Neural progenitor cell (in vitro differentiated cells): ENCODE data around the gene IFI35. TPM values are rescaled to one million over a fixed set of nuclear protein-coding genes. Genes with fewer than 3 reads are reported as not detected.

Experiments
- DNase-seq: peaks from one replicate; pipeline ENCODE4 v3.0.0-alpha.2; 2016; ENCODE audit warnings: low spot score
- H2AFZ ChIP-seq: fragments of 200-600 bp; sonication (generic); replicated peaks from 2 replicates; pipeline ENCODE4 v1.6.1; 2016; ENCODE audit warnings: antibody characterized with exemption
- H3F3A ChIP-seq: fragments of 200-600 bp; sonication (generic); 2 replicates; pipeline ENCODE4 v1.6.1; 2016; ENCODE audit warnings: antibody characterized with exemption, low read depth
- H3K27ac ChIP-seq: fragments of 200-600 bp; sonication (generic); 2 replicates; pipeline ENCODE4 v1.5.1; 2016; ENCODE audit warnings: mild to moderate bottlenecking
- H3K27me3 ChIP-seq: fragments of 200-600 bp; sonication (generic); 2 replicates; pipeline ENCODE4 v1.6.1; 2016; ENCODE audit warnings: mild to moderate bottlenecking, moderate library complexity
- H3K36me3 ChIP-seq: fragments of 200-600 bp; sonication (generic); 2 replicates; pipeline ENCODE4 v1.5.1; 2016
- H3K4me1 ChIP-seq: fragments of 200-600 bp; sonication (generic); 2 replicates; pipeline ENCODE4 v1.6.1; 2016; ENCODE audit warnings: mixed run types
- H3K4me2 ChIP-seq: fragments of 200-600 bp; sonication (generic); 2 replicates; pipeline ENCODE4 v1.6.1; 2016
- H3K4me3 ChIP-seq: fragments of 200-600 bp; sonication (generic); 2 replicates; pipeline ENCODE4 v1.5.1; 2016
- H3K79me2 ChIP-seq: fragments of 200-600 bp; sonication (generic); 2 replicates; pipeline ENCODE4 v1.6.1; 2016; ENCODE audit warnings: low read depth
- H3K9ac ChIP-seq: fragments of 200-600 bp; sonication (generic); 2 replicates; pipeline ENCODE4 v1.6.1; 2016
- H3K9me3 ChIP-seq: fragments of 200-600 bp; sonication (generic); 2 replicates; pipeline ENCODE4 v1.5.1; 2016; ENCODE audit warnings: low read depth
- H4K20me1 ChIP-seq: fragments of 200-600 bp; sonication (generic); 2 replicates; pipeline ENCODE4 v1.6.1; 2016; ENCODE audit warnings: low read depth
- H3K27ac Mint-ChIP-seq: 3 replicates; pipeline ENCODE4 v1.8.0; 2021; ENCODE audit warnings: mixed read lengths
- H3K27me3 Mint-ChIP-seq: 2 replicates; pipeline ENCODE4 v1.8.0; 2022; ENCODE audit warnings: low read depth, mild to moderate bottlenecking, inconsistent platforms, moderate library complexity, mixed read lengths; ENCODE audit not compliant: insufficient read depth
- H3K36me3 Mint-ChIP-seq: 3 replicates; pipeline ENCODE4 v1.8.0; 2021; ENCODE audit warnings: mixed read lengths
- H3K4me1 Mint-ChIP-seq: 3 replicates; pipeline ENCODE4 v1.8.0; 2021; ENCODE audit warnings: mixed read lengths
- H3K4me3 Mint-ChIP-seq: 3 replicates; pipeline ENCODE4 v1.8.0; 2021; ENCODE audit warnings: mild to moderate bottlenecking, moderate library complexity, mixed read lengths
- H3K9me3 Mint-ChIP-seq: 3 replicates; pipeline ENCODE4 v1.8.0; 2020; ENCODE audit warnings: mixed read lengths
- CTCF ChIP-seq: fragments of 200-600 bp; sonication (generic); IDR thresholded peaks from 2 replicates; pipeline ENCODE4 v1.5.1; 2017; ENCODE audit warnings: antibody characterized with exemption, mild to moderate bottlenecking
- EZH2 ChIP-seq: fragments of 200-600 bp; sonication (generic); IDR thresholded peaks from 2 replicates; pipeline ENCODE4 v1.6.1; 2017; ENCODE audit warnings: antibody characterized with exemption, mild to moderate bottlenecking, moderate library complexity
- EZH2phosphoT487 ChIP-seq: fragments of 200-600 bp; sonication (generic); IDR thresholded peaks from 2 replicates; pipeline ENCODE4 v1.6.1; 2017; ENCODE audit warnings: antibody characterized with exemption
- total RNA-seq: library from RNA; depleted of rRNA; stranded (reverse); fragments of >200 nt; gene quantifications from 2 replicates; pipeline ENCODE4 v1.2.3, GENCODE V29; 2015; ENCODE audit warnings: low replicate concordance

The IFI35 gene
- total RNA-seq, 1 donor from 2014 or later: not detected

GRCh38 chr17:43015579-43015978 is 9.0 kb downstream of the IFI35 start:
- Histone ChIP-seq H3K27me3 (no peaks in the 10 kb centered on the region), H3K4me3 (no peak overlapping the region), H3K9me3 (no peaks in the 10 kb centered on the region), H3K79me2 (peaks cover 30% of the 10 kb centered on the region), H3K4me1 (peaks cover 7% of the 10 kb centered on the region), H3K36me3 (no peaks in the 10 kb centered on the region), H3K27ac (no peak overlapping the region), H3F3A (peaks cover 9% of the 10 kb centered on the region), H4K20me1 (peaks cover 28% of the 10 kb centered on the region), H3K9ac (no peak overlapping the region), H2AFZ (no peak overlapping the region), H3K4me2 (no peak overlapping the region)
- Mint-ChIP-seq H3K9me3 (no peaks in the 10 kb centered on the region), H3K36me3 (peaks cover 10% of the 10 kb centered on the region), H3K4me1 (peaks cover 56% of the 10 kb centered on the region), H3K4me3 (peak overlapping the region; percentile 14), H3K27me3 (no peaks in the 10 kb centered on the region), H3K27ac (peak overlapping the region; percentile 89)
- TF ChIP-seq EZH2phosphoT487 (no peak), EZH2 (no peak), CTCF (no peak)
- no peak for DNase-seq

- TF ChIP-seq EZH2 (no peak), CTCF (no peak), EZH2phosphoT487 (no peak)
- Histone ChIP-seq H3K4me1 (peaks cover 7% of the 10 kb centered on the region), H3K27me3 (no peaks in the 10 kb centered on the region), H3K4me2 (no peak overlapping the region), H3K9me3 (no peaks in the 10 kb centered on the region), H3K27ac (no peak overlapping the region), H3K79me2 (peaks cover 36% of the 10 kb centered on the region), H3K36me3 (no peaks in the 10 kb centered on the region), H4K20me1 (peaks cover 28% of the 10 kb centered on the region), H2AFZ (no peak overlapping the region), H3F3A (peaks cover 9% of the 10 kb centered on the region), H3K4me3 (no peak overlapping the region), H3K9ac (no peak overlapping the region)
- Mint-ChIP-seq H3K9me3 (no peaks in the 10 kb centered on the region), H3K27ac (peak overlapping the region; percentile 89), H3K4me3 (peak overlapping the region; percentile 50), H3K36me3 (peaks cover 10% of the 10 kb centered on the region), H3K4me1 (peaks cover 61% of the 10 kb centered on the region), H3K27me3 (peaks cover under 1% of the 10 kb centered on the region)
- DNase-seq: no peak
Measured at GRCh38 chr17:43016216-43016615, 9.6 kb downstream of the IFI35 start.

GRCh38 chr17:43018008-43018853 is 11.6 kb downstream of the IFI35 start:
- no peak overlapping the region for H2AFZ ChIP-seq
- peak; percentile 77 for DNase-seq
- H3K27me3 ChIP-seq: no peaks in the 10 kb centered on the region
- TF ChIP-seq EZH2 (no peak), EZH2phosphoT487 (no peak), CTCF (no peak)
- H3K4me3 Mint-ChIP-seq: peak overlapping the region; percentile 37
- H3F3A ChIP-seq: peaks cover 19% of the 10 kb centered on the region
- no peak overlapping the region for H3K4me2 ChIP-seq
- peaks cover 62% of the 10 kb centered on the region for H3K4me1 Mint-ChIP-seq
- H3K9me3 ChIP-seq: no peaks in the 10 kb centered on the region
- H3K36me3 ChIP-seq: no peaks in the 10 kb centered on the region
- H3K79me2 ChIP-seq: peaks cover 41% of the 10 kb centered on the region
- H3K27ac Mint-ChIP-seq: peak overlapping the region; percentile 93
- peaks cover 28% of the 10 kb centered on the region for H4K20me1 ChIP-seq
- no peak overlapping the region for H3K9ac ChIP-seq
- no peaks in the 10 kb centered on the region for H3K9me3 Mint-ChIP-seq
- peaks cover 10% of the 10 kb centered on the region for H3K36me3 Mint-ChIP-seq
- H3K4me3 ChIP-seq: no peak overlapping the region
- no peak overlapping the region for H3K27ac ChIP-seq
- H3K4me1 ChIP-seq: peaks cover 7% of the 10 kb centered on the region
- peaks cover 3% of the 10 kb centered on the region for H3K27me3 Mint-ChIP-seq
